ACC112 (cell line): ENCODE data around the gene RPS27L.

Source experiments
- H2AFZ ChIP-seq: fragments of 200-600 bp; sonication (generic); one replicate; pipeline ENCODE4 v1.6.0; 2017; ENCODE audit warnings: antibody characterized with exemption, low read length; ENCODE audit not compliant: unreplicated experiment
- H3K27ac ChIP-seq: fragments of 200-600 bp; sonication (generic); 2 replicates; pipeline ENCODE4 v1.5.1; 2014; ENCODE audit warnings: low read depth, mild to moderate bottlenecking, antibody characterized with exemption, low read length, moderate library complexity
- H3K27me3 ChIP-seq: fragments of 200-600 bp; sonication (generic); 2 replicates; pipeline ENCODE4 v1.6.1; 2014; ENCODE audit warnings: mild to moderate bottlenecking, antibody characterized with exemption, low read length, moderate library complexity, mixed read lengths; ENCODE audit not compliant: insufficient read depth
- H3K36me3 ChIP-seq: fragments of 200-600 bp; sonication (generic); 2 replicates; pipeline ENCODE4 v1.6.1; 2016; ENCODE audit warnings: mild to moderate bottlenecking, antibody characterized with exemption, low read length, moderate library complexity, mixed read lengths; ENCODE audit not compliant: insufficient read depth
- H3K4me1 ChIP-seq: fragments of 200-600 bp; sonication (generic); one replicate; pipeline ENCODE4 v1.6.1; 2016; ENCODE audit warnings: low read length, mixed read lengths; ENCODE audit not compliant: insufficient read depth, unreplicated experiment, control insufficient read depth
- H3K4me3 ChIP-seq: fragments of 200-600 bp; sonication (generic); 2 replicates; pipeline ENCODE4 v1.5.1; 2014; ENCODE audit warnings: mild to moderate bottlenecking, low read depth, low read length
- H3K79me2 ChIP-seq: fragments of 200-600 bp; sonication (generic); one replicate; pipeline ENCODE4 v1.6.0; 2016; ENCODE audit warnings: low read length; ENCODE audit not compliant: control insufficient read depth, unreplicated experiment, insufficient read depth

Gene RPS27L

GRCh38 chr15:63157118-63157843 is at the start of gene RPS27L:
Gene RPS27L, minus strand, starts transcription at chr15:63157477. Its CDS starts 72 bp downstream, at chr15:63157405.
- H3K27me3 ChIP-seq, result no peaks in the 10 kb centered on the region
- H3K4me3 ChIP-seq, result peak within 1 kb of the TSS; percentile 92
- peak within 1 kb of the TSS; percentile 62 for H2AFZ ChIP-seq
- peaks cover 32% of the 10 kb centered on the region for H3K79me2 ChIP-seq
- peaks cover 9% of the 10 kb centered on the region for H3K4me1 ChIP-seq
- peaks cover 22% of the 10 kb centered on the region for H3K36me3 ChIP-seq
- peak within 1 kb of the TSS; percentile 86 for H3K27ac ChIP-seq

- peaks cover 81% of the 10 kb centered on the region for H3K79me2 ChIP-seq
- H3K27ac ChIP-seq, result no peak overlapping the region
- H3K27me3 ChIP-seq, result no peaks in the 10 kb centered on the region
- H3K4me1 ChIP-seq, result peaks cover 37% of the 10 kb centered on the region
- no peaks in the 10 kb centered on the region for H3K36me3 ChIP-seq
- H2AFZ ChIP-seq, result no peak overlapping the region
- no peak overlapping the region for H3K4me3 ChIP-seq
Observed at GRCh38 chr15:63206079-63206478, 48.8 kb upstream of the RPS27L start.

- peaks cover 86% of the 10 kb centered on the region for H3K79me2 ChIP-seq
- no peaks in the 10 kb centered on the region for H3K36me3 ChIP-seq
- H3K4me1 ChIP-seq, result peaks cover 31% of the 10 kb centered on the region
- no peaks in the 10 kb centered on the region for H3K27me3 ChIP-seq
- peak overlapping the region; percentile 6; the same call in 1 of the 2 replicates for H3K27ac ChIP-seq
- H2AFZ ChIP-seq, result no peak overlapping the region
- no peak overlapping the region for H3K4me3 ChIP-seq
Observed at GRCh38 chr15:63203451-63204090, 46.3 kb upstream of the RPS27L start.

- Histone ChIP-seq H3K36me3 (no peaks in the 10 kb centered on the region), H2AFZ (no peak overlapping the region), H3K27ac (peak overlapping the region; percentile 6; the same call in 1 of the 2 replicates), H3K4me1 (peaks cover 37% of the 10 kb centered on the region), H3K27me3 (no peaks in the 10 kb centered on the region), H3K4me3 (no peak overlapping the region), H3K79me2 (peaks cover 86% of the 10 kb centered on the region)
Observed at GRCh38 chr15:63202861-63203260, 45.6 kb upstream of the RPS27L start.

GRCh38 chr15:63200464-63201249 is 43.4 kb upstream of the RPS27L start:
- Histone ChIP-seq H3K36me3 (0 out of 2 replicates have a peak, but pooled peaks cover 3% of the 10 kb centered on the region), H3K79me2 (peaks cover 83% of the 10 kb centered on the region), H3K4me3 (no peak overlapping the region), H2AFZ (no peak overlapping the region), H3K27ac (no peak overlapping the region), H3K4me1 (peaks cover 44% of the 10 kb centered on the region), H3K27me3 (no peaks in the 10 kb centered on the region)

- H2AFZ ChIP-seq, result no peak overlapping the region
- H3K79me2 ChIP-seq, result peaks cover 85% of the 10 kb centered on the region
- peaks cover 56% of the 10 kb centered on the region for H3K4me1 ChIP-seq
- H3K27ac ChIP-seq, result no peak overlapping the region
- 0 out of 2 replicates have a peak, but pooled peaks cover 3% of the 10 kb centered on the region for H3K36me3 ChIP-seq
- no peak overlapping the region for H3K4me3 ChIP-seq
- H3K27me3 ChIP-seq, result no peaks in the 10 kb centered on the region
Observed at GRCh38 chr15:63198371-63199250, 41.3 kb upstream of the RPS27L start.

GRCh38 chr15:63197626-63198025 is 40.3 kb upstream of the RPS27L start:
- peaks cover 85% of the 10 kb centered on the region for H3K79me2 ChIP-seq

GRCh38 chr15:63196842-63197241 is 39.6 kb upstream of the RPS27L start:
- no peak overlapping the region for H3K4me3 ChIP-seq
- H3K79me2 ChIP-seq, result peaks cover 90% of the 10 kb centered on the region
- H2AFZ ChIP-seq, result no peak overlapping the region
- H3K27me3 ChIP-seq, result no peaks in the 10 kb centered on the region
- no peak overlapping the region for H3K27ac ChIP-seq
- H3K36me3 ChIP-seq, result 0 out of 2 replicates have a peak, but pooled peaks cover 3% of the 10 kb centered on the region
- H3K4me1 ChIP-seq, result peaks cover 50% of the 10 kb centered on the region

More at GRCh38 chr15:63197626-63198025, 40.3 kb upstream of the RPS27L start:
- Histone ChIP-seq H3K27me3 (no peaks in the 10 kb centered on the region), H3K4me3 (no peak overlapping the region), H2AFZ (no peak overlapping the region), H3K27ac (no peak overlapping the region), H3K36me3 (0 out of 2 replicates have a peak, but pooled peaks cover 3% of the 10 kb centered on the region), H3K4me1 (peaks cover 48% of the 10 kb centered on the region)

GRCh38 chr15:63195569-63196015 is 38.3 kb upstream of the RPS27L start:
- H3K36me3 ChIP-seq, result 0 out of 2 replicates have a peak, but pooled peaks cover 3% of the 10 kb centered on the region
- no peak overlapping the region for H3K27ac ChIP-seq
- peaks cover 57% of the 10 kb centered on the region for H3K4me1 ChIP-seq
- no peaks in the 10 kb centered on the region for H3K27me3 ChIP-seq
- H2AFZ ChIP-seq, result no peak overlapping the region
- H3K4me3 ChIP-seq, result no peak overlapping the region
- peaks cover 92% of the 10 kb centered on the region for H3K79me2 ChIP-seq
